HG03442 (cell line): ENCODE data around the gene CRACR2A.

ENCODE experiments used
- ATAC-seq: cut with Tn5 transposase; IDR thresholded peaks from one replicate; pipeline ENCODE4 v1.9.1; 2021; ENCODE audit warnings: mild to moderate bottlenecking, moderate library complexity; ENCODE audit not compliant: unreplicated experiment

CRACR2A gene

GRCh38 chr12:3725388-3726115 is 27.4 kb downstream of the CRACR2A start:
- no peak for ATAC-seq

GRCh38 chr12:3723916-3724805 is 28.7 kb downstream of the CRACR2A start:
- no peak for ATAC-seq

GRCh38 chr12:3722368-3722767 is 30.5 kb downstream of the CRACR2A start:
- no peak for ATAC-seq

- ATAC-seq = no peak
Observed at GRCh38 chr12:3720772-3721171, 32.1 kb downstream of the CRACR2A start.

- no peak for ATAC-seq
Observed at GRCh38 chr12:3718100-3718499, 34.8 kb downstream of the CRACR2A start.

- no peak for ATAC-seq
Observed at GRCh38 chr12:3717283-3717898, 35.5 kb downstream of the CRACR2A start.

- no peak for ATAC-seq
Observed at GRCh38 chr12:3715999-3716398, 36.9 kb downstream of the CRACR2A start.

- no peak for ATAC-seq
Observed at GRCh38 chr12:3713947-3714346, 39.0 kb downstream of the CRACR2A start.

- ATAC-seq = no peak
Observed at GRCh38 chr12:3713483-3713882, 39.4 kb downstream of the CRACR2A start.

GRCh38 chr12:3712209-3712992 is 40.5 kb downstream of the CRACR2A start:
- no peak for ATAC-seq

- ATAC-seq = no peak
Observed at GRCh38 chr12:3705354-3705675, 47.6 kb downstream of the CRACR2A start.

GRCh38 chr12:3704512-3705353 is 48.2 kb downstream of the CRACR2A start:
- no peak for ATAC-seq

- ATAC-seq = no peak
Observed at GRCh38 chr12:3700861-3701260, 52.0 kb downstream of the CRACR2A start.

- ATAC-seq = no peak
Observed at GRCh38 chr12:3698218-3698974, 54.5 kb downstream of the CRACR2A start.

- no peak for ATAC-seq
Observed at GRCh38 chr12:3697311-3697870, 55.5 kb downstream of the CRACR2A start.

- ATAC-seq = no peak
Observed at GRCh38 chr12:3694673-3695072, 58.2 kb downstream of the CRACR2A start.

GRCh38 chr12:3692616-3693365 is 60.1 kb downstream of the CRACR2A start:
- no peak for ATAC-seq

GRCh38 chr12:3686463-3686862 is 66.4 kb downstream of the CRACR2A start:
- ATAC-seq = no peak
